H1 (cell line): ENCODE data around the gene LDHAL6A. TPM values are rescaled to one million over a fixed set of nuclear protein-coding genes. Genes with fewer than 3 reads are reported as not detected.

ENCODE experiments used
- CTCF ChIA-PET: fragments of 300-600 bp; sonication (Branson Sonifier 250); formaldehyde crosslinking; loops from one replicate; lab custom pipeline; 2021; ENCODE audit not compliant: partially characterized antibody; lab: Charles Lee
- POLR2A ChIA-PET: fragments of 300-600 bp; sonication (Branson Sonifier 250); formaldehyde crosslinking; loops from one replicate; lab custom pipeline; 2021; ENCODE audit warnings: inconsistent platforms; ENCODE audit not compliant: partially characterized antibody; lab: Charles Lee
- DNase-seq, 2 experiments: peaks; one replicate each; pipeline versions ENCODE4 v3.0.0 to v3.0.0-alpha.2; 2010 to 2022; ENCODE audit warnings: low spot score in 2 of 2, low read depth in 1 of 2, mixed read lengths in 1 of 2
- FAIRE-seq: peaks from 2 replicates; lab custom pipeline; 2011; peaks lifted over from hg19 to GRCh38; lab: Jason Lieb, UNC
- H2AFZ ChIP-seq: 2 replicates; pipeline ENCODE4 v1.8.1; 2012; ENCODE audit warnings: low read length, inconsistent platforms
- H2AK5ac ChIP-seq: 2 replicates; pipeline ENCODE4 v1.6.1; 2013; ENCODE audit warnings: low read depth, low read length
- H2BK120ac ChIP-seq: replicated peaks from 2 replicates; pipeline ENCODE3; 2013; ENCODE audit warnings: low read depth, low read length, inconsistent platforms
- H2BK12ac ChIP-seq: 2 replicates; pipeline ENCODE4 v1.6.1; 2013; ENCODE audit warnings: low read depth, low read length
- H2BK15ac ChIP-seq: 2 replicates; pipeline ENCODE4 v1.6.1; 2013; ENCODE audit warnings: low read length
- H2BK20ac ChIP-seq: 2 replicates; pipeline ENCODE4 v1.6.1; 2013; ENCODE audit warnings: low read length
- H2BK5ac ChIP-seq: 2 replicates; pipeline ENCODE4 v1.6.1; 2013; ENCODE audit warnings: low read depth, low read length
- H3K14ac ChIP-seq: 2 replicates; pipeline ENCODE4 v1.6.1; 2013; ENCODE audit warnings: inconsistent platforms; ENCODE audit not compliant: insufficient read length
- H3K18ac ChIP-seq: 2 replicates; pipeline ENCODE4 v1.6.1; 2013; ENCODE audit warnings: low read length; ENCODE audit errors: extremely low read depth
- H3K23ac ChIP-seq: 2 replicates; pipeline ENCODE4 v1.6.1; 2013; ENCODE audit warnings: inconsistent platforms; ENCODE audit not compliant: insufficient read length
- H3K23me2 ChIP-seq: 2 replicates; pipeline ENCODE4 v1.6.1; 2013; ENCODE audit warnings: low read depth, low read length
- H3K27ac ChIP-seq: 2 replicates; pipeline ENCODE4 v1.6.1; 2011; ENCODE audit warnings: low read depth, low read length, inconsistent platforms
- H3K27me3 ChIP-seq, 4 experiments: replicated peaks in 1 of 4; 1 replicate in 1 of 4; 2 replicates in 3 of 4; pipeline versions ENCODE4 v1.6.1 to v1.8.1; 2011 to 2013; ENCODE audit warnings: low read length in 3 of 4, mild to moderate bottlenecking in 3 of 4, inconsistent platforms in 2 of 4, mixed read lengths in 2 of 4, moderate library complexity in 1 of 4; ENCODE audit not compliant: control insufficient read depth in 3 of 4, insufficient read depth in 3 of 4; ENCODE audit errors: extremely low read depth in 1 of 4
- H3K36me3 ChIP-seq, 4 experiments: 2 replicates each; pipeline versions ENCODE4 v1.6.1 to v1.8.1; 2011 to 2013; ENCODE audit warnings: mild to moderate bottlenecking in 4 of 4, low read length in 3 of 4, moderate library complexity in 2 of 4, control low read depth in 1 of 4, inconsistent platforms in 1 of 4; ENCODE audit not compliant: insufficient read depth in 4 of 4, control insufficient read depth in 2 of 4
- H3K4ac ChIP-seq: replicated peaks from 2 replicates; pipeline ENCODE3; 2013; ENCODE audit warnings: low read length, low read depth, mixed read lengths, inconsistent platforms; ENCODE audit not compliant: insufficient read length
- H3K4me1 ChIP-seq, 4 experiments: replicated peaks in 1 of 4; 1 replicate in 1 of 4; 2 replicates in 3 of 4; pipeline versions ENCODE4 v1.6.1 to v1.8.1; 2011 to 2013; ENCODE audit warnings: low read length in 3 of 4, inconsistent platforms in 2 of 4, mixed read lengths in 1 of 4; ENCODE audit not compliant: insufficient read depth in 4 of 4, control insufficient read depth in 3 of 4
- H3K4me2 ChIP-seq, 2 experiments: 2 replicates each; pipeline versions ENCODE4 v1.6.1 to v1.8.1; 2011 to 2013; ENCODE audit warnings: low read depth in 2 of 2, low read length in 2 of 2, control low read depth in 1 of 2, inconsistent platforms in 1 of 2, mild to moderate bottlenecking in 1 of 2; ENCODE audit not compliant: insufficient read depth in 1 of 2
- H3K4me3 ChIP-seq, 4 experiments: fragments of 200-600, 300-600 bp in 1 of 4; sonication (generic), shearing (Covaris generic), sonication (Bioruptor Twin) in 1 of 4; 2 replicates each; pipeline versions ENCODE4 v1.5.1 to v1.8.1; 2011 to 2016; ENCODE audit warnings: low read length in 4 of 4, low read depth in 3 of 4, control low read depth in 2 of 4, inconsistent platforms in 2 of 4, mild to moderate bottlenecking in 2 of 4, mixed read lengths in 1 of 4, moderate library complexity in 1 of 4; ENCODE audit not compliant: insufficient read depth in 2 of 4; ENCODE audit errors: extremely low read depth in 1 of 4
- H3K56ac ChIP-seq: replicated peaks from 2 replicates; pipeline ENCODE3; 2013; ENCODE audit warnings: low read depth, mild to moderate bottlenecking, mixed read lengths, low read length, inconsistent platforms; ENCODE audit not compliant: insufficient read length
- H3K79me1 ChIP-seq: 2 replicates; pipeline ENCODE4 v1.6.1; 2013; ENCODE audit warnings: low read depth, low read length, control low read depth
- H3K79me2 ChIP-seq, 2 experiments: 2 replicates each; pipeline versions ENCODE4 v1.6.1 to v1.8.1; 2012 to 2013; ENCODE audit warnings: low read length in 2 of 2, mild to moderate bottlenecking in 2 of 2, inconsistent platforms in 1 of 2; ENCODE audit not compliant: insufficient read depth in 2 of 2, control insufficient read depth in 1 of 2
- H3K9ac ChIP-seq, 4 experiments: replicated peaks in 1 of 4; 1 replicate in 1 of 4; 2 replicates in 3 of 4; pipeline versions ENCODE4 v1.6.1 to v1.8.1; 2011 to 2013; ENCODE audit warnings: low read depth in 3 of 4, low read length in 3 of 4, control low read depth in 2 of 4, mild to moderate bottlenecking in 2 of 4, moderate library complexity in 2 of 4, inconsistent platforms in 1 of 4; ENCODE audit errors: extremely low read depth in 1 of 4
- H3K9me3 ChIP-seq, 2 experiments: 2 replicates each; pipeline versions ENCODE4 v1.6.1 to v1.8.1; 2012 to 2013; ENCODE audit warnings: mild to moderate bottlenecking in 2 of 2, moderate library complexity in 2 of 2, control low read depth in 1 of 2, inconsistent platforms in 1 of 2, low read depth in 1 of 2, low read length in 1 of 2, mixed read lengths in 1 of 2; ENCODE audit not compliant: insufficient read depth in 2 of 2
- H4K20me1 ChIP-seq, 2 experiments: replicated peaks in 1 of 2; 2 replicates each; pipeline versions ENCODE3 to v1.8.1; 2011 to 2013; ENCODE audit warnings: inconsistent platforms in 2 of 2, low read length in 2 of 2, mild to moderate bottlenecking in 1 of 2; ENCODE audit not compliant: insufficient read depth in 2 of 2, control insufficient read depth in 1 of 2
- H4K5ac ChIP-seq: 2 replicates; pipeline ENCODE4 v1.6.1; 2013; ENCODE audit warnings: low read length, low read depth, mixed read lengths, inconsistent platforms; ENCODE audit not compliant: insufficient read length
- H4K8ac ChIP-seq: 2 replicates; pipeline ENCODE4 v1.8.0; 2013; ENCODE audit warnings: mild to moderate bottlenecking, moderate library complexity, low read length, inconsistent platforms; ENCODE audit not compliant: insufficient read depth; ENCODE audit errors: extremely low read depth
- H4K91ac ChIP-seq: replicated peaks from 2 replicates; pipeline ENCODE3; 2013; ENCODE audit warnings: low read length, mixed read lengths, inconsistent platforms; ENCODE audit not compliant: insufficient read length
- ATF2 ChIP-seq: IDR thresholded peaks from 2 replicates; pipeline ENCODE4 v1.6.1; 2012; ENCODE audit warnings: low read length, inconsistent platforms
- CBX8 ChIP-seq: fragments of 300-800, 300-1000 bp; sonication (generic); IDR thresholded peaks from 2 replicates; pipeline ENCODE4 v1.7.1; 2016; ENCODE audit warnings: low read depth, low read length, borderline replicate concordance
- CREB1 ChIP-seq: IDR thresholded peaks from 2 replicates; pipeline ENCODE4 v1.6.1; 2012; ENCODE audit warnings: inconsistent platforms
- E2F6 ChIP-seq: IDR thresholded peaks from 2 replicates; pipeline ENCODE4 v1.6.1; 2012; ENCODE audit warnings: inconsistent platforms
- EP300 ChIP-seq, 2 experiments: IDR thresholded peaks; 1 replicate in 1 of 2; 2 replicates in 1 of 2; pipeline ENCODE4 v1.6.1; 2011 to 2012; ENCODE audit warnings: low read depth in 2 of 2, low read length in 2 of 2, mild to moderate bottlenecking in 2 of 2, borderline replicate concordance in 1 of 2, inconsistent platforms in 1 of 2, moderate library complexity in 1 of 2
- KDM1A ChIP-seq: fragments of 200-600, 300-600 bp; sonication (generic); IDR thresholded peaks from 2 replicates; pipeline ENCODE4 v1.7.1; 2016; ENCODE audit warnings: mild to moderate bottlenecking, low read length, borderline replicate concordance
- MAFK ChIP-seq: IDR thresholded peaks from 2 replicates; pipeline ENCODE4 v1.6.1; 2012; ENCODE audit warnings: low read depth, mild to moderate bottlenecking, improper control_type of control experiment, low read length
- NRF1 ChIP-seq: IDR thresholded peaks from 2 replicates; pipeline ENCODE4 v1.6.1; 2011; ENCODE audit warnings: mild to moderate bottlenecking, low read depth, low read length, improper control_type of control experiment
- POLR2A ChIP-seq, 2 experiments: IDR thresholded peaks; 1 replicate in 1 of 2; 2 replicates in 1 of 2; pipeline ENCODE4 v1.6.1; 2011; ENCODE audit warnings: low read depth in 2 of 2, low read length in 2 of 2, mild to moderate bottlenecking in 2 of 2; ENCODE audit errors: control extremely low read depth in 1 of 2
- RAD21 ChIP-seq, 2 experiments: IDR thresholded peaks in 1 of 2; conservative IDR thresholded peaks in 1 of 2; 2 replicates each; pipeline ENCODE4 v1.6.1; 2011; ENCODE audit warnings: low read depth in 2 of 2, low read length in 2 of 2, improper control_type of control experiment in 1 of 2, inconsistent platforms in 1 of 2, mild to moderate bottlenecking in 1 of 2, moderate library complexity in 1 of 2
- TAF1 ChIP-seq: IDR thresholded peaks from 2 replicates; pipeline ENCODE4 v1.6.1; 2011; ENCODE audit warnings: mild to moderate bottlenecking, low read depth, low read length
- TAF7 ChIP-seq: optimal IDR thresholded peaks from 2 replicates; pipeline ENCODE3; 2011; ENCODE audit warnings: low read depth, mild to moderate bottlenecking, inconsistent platforms, low read length, moderate library complexity, borderline replicate concordance
- TCF12 ChIP-seq: IDR thresholded peaks from 2 replicates; pipeline ENCODE4 v1.6.1; 2011; ENCODE audit warnings: low read depth, mild to moderate bottlenecking, low read length
- WGBS, 2 experiments: shearing (Covaris generic) in 1 of 2; methylation state at CpG; one replicate each; pipeline versions ENCODE4 v1.1.6 to v1.1.7; 2013 to 2015; ENCODE audit warnings: low lambda C conversion rate in 2 of 2, mixed read lengths in 2 of 2, inconsistent platforms in 1 of 2, low coverage in 1 of 2, missing lambda C conversion rate in 1 of 2; ENCODE audit not compliant: insufficient replicate concordance in 2 of 2, insufficient coverage in 1 of 2, insufficient read length in 1 of 2; ENCODE audit errors: extremely low coverage in 1 of 2, missing lambda C conversion rate in 1 of 2; 5-methylcytosine and 5-hydroxymethylcytosine counted together
- polyA plus RNA-seq, 7 experiments: library from polyadenylated mRNA; depleted of rRNA in 3 of 7; stranded (reverse) in 5 of 7; unstranded in 2 of 7; fragments of >200 nt in 5 of 7; fragments of 200-250 nt in 2 of 7; gene quantifications; 1 replicate in 5 of 7; 2 replicates in 1 of 7; 4 replicates in 1 of 7; pipeline versions ENCODE4 v1.2.1 to v1.2.3, GENCODE V29; 2011 to 2013; ENCODE audit warnings: missing spikeins in 2 of 7, mixed read lengths in 2 of 7
- total RNA-seq: library from RNA; stranded (reverse); fragmentation: NEBNext Ultra II Directional; extraction: Animal tissue kit (Norgen Biotek cat#: 25700); gene quantifications from 2 replicates; pipeline ENCODE4 v1.2.1, GENCODE V29; 2021

Gene LDHAL6A
- total and polyA plus RNA-seq, 2 of the 8 experiments (the other 6 are each of a cell fraction or from before 2014, with no cell fraction given), result not detected

GRCh38 chr11:18479063-18479462 is 23.4 kb downstream of the LDHAL6A start:
- Histone ChIP-seq H3K23ac (no peak overlapping the region), H3K56ac (no peak overlapping the region), H2BK20ac (no peak overlapping the region), H3K18ac (no peak overlapping the region), H3K36me3 (peaks cover 11 to 46% (median 36%) of the 10 kb centered on the region in 4 experiments), H3K4me3 (no peak overlapping the region), H2BK12ac (no peak overlapping the region), H3K4me2 (no peak overlapping the region), H3K23me2 (no peaks in the 10 kb centered on the region), H4K20me1 (no peaks in the 10 kb centered on the region), H4K91ac (no peak overlapping the region), H3K4ac (no peak overlapping the region), H2BK120ac (no peak overlapping the region), H4K5ac (no peak overlapping the region), H2BK15ac (no peak overlapping the region), H3K9me3 (no peaks in the 10 kb centered on the region), H4K8ac (no peak overlapping the region), H3K27me3 (no peaks in the 10 kb centered on the region), H2AK5ac (no peak overlapping the region), H3K9ac (no peak overlapping the region), H3K4me1 (no peaks in the 10 kb centered on the region), H3K27ac (no peak overlapping the region), H3K79me1 (no peaks in the 10 kb centered on the region), H2BK5ac (no peak overlapping the region), H3K79me2 (no peaks in the 10 kb centered on the region), H2AFZ (no peak overlapping the region), H3K14ac (no peak overlapping the region)
- FAIRE-seq (no peak), DNase-seq (no peak)
- ChIA-PET CTCF (no interaction called here), POLR2A (no interaction called here)
- WGBS, 2 experiments, result 95% methylated on average over 4 of the region's 4 CpGs; no CpG with 5 or more reads in 1 of the 2 experiments
- TF ChIP-seq TAF7 (no peak), CREB1 (no peak), EP300 (IDR thresholded peaks at IDR 0.05; ENCODE audit: borderline replicate concordance in 1 of 2, low read depth in 2 of 2, low read length in 2 of 2) (no peak), TCF12 (no peak), ATF2 (no peak), NRF1 (no peak), CBX8 (no peak), KDM1A (no peak), E2F6 (no peak), RAD21 (IDR thresholded peaks at IDR 0.05 in 1 of 2, conservative IDR thresholded peaks at IDR 0.05 in 1 of 2; ENCODE audit: low read depth in 2 of 2, low read length in 2 of 2) (no peak), TAF1 (no peak), POLR2A (IDR thresholded peaks at IDR 0.05; ENCODE audit: control extremely low read depth in 1 of 2, low read depth in 2 of 2, low read length in 2 of 2) (no peak), MAFK (no peak)
